ENCODE measurements around the gene MYO1G.

Gene MYO1G

DNA sequence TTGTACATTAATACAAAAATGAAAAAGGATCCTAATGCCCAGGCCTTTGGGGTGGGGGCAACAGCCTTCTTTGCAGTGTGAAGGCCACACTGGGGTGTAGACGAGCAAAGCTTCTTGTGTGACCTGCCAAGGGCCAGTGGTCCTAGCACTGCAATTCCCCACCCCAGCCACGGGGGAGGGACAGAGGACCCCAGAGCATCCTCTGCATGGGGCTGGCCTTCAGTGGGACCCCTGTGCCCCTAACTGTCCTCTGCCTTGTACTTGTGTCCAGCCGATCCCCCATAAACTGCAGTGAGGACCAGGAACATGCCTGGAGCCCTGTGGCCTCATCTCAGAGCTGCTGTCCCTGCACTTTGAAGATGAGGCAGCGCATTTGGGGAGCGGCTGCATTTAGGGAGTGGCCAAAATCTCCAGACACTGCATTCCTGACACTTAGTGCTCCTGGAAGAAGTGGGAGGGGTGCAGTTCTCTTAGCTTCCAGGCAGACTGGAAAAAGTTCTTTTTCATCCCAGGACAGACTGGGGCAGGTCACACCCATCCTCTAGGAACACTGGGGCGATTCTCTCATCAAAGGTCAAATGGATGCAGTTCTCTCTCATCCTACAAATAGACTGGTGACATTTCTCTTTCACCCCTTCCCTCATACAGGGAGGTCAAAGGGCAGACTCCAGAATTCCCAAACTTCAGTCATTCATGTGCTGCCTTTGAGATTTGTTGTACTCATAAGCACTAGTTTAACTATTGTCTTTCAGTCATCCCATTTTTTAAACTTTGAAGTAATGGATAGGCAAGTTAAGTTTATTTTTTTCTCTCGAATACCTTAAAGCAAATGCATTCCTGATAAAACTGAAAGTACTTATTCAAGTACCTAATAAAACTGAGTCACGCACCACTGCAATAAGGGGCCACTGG lies 922 bp upstream of the MYO1G start:
- no peak for DNase-seq

DNA sequence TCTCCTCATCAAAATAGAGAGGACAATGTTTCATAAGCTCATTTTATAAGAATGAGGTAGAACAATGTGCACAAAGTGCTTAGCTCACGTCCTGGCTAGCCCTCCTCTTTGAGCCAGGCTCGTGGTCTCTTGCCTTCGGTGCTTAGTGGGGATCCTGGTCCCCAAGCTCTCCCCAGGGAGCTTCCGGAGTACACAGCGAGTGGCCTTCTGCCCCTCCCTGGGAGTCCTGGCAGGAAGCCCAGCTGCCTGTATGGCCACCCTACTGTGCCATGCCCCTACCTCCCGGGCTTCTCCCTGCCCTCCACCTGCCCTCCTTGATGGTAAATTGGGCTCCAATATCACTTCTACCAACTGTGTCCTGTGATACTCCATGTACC lies 868 bp downstream of the MYO1G start:
- DNase-seq: no peak

DNA sequence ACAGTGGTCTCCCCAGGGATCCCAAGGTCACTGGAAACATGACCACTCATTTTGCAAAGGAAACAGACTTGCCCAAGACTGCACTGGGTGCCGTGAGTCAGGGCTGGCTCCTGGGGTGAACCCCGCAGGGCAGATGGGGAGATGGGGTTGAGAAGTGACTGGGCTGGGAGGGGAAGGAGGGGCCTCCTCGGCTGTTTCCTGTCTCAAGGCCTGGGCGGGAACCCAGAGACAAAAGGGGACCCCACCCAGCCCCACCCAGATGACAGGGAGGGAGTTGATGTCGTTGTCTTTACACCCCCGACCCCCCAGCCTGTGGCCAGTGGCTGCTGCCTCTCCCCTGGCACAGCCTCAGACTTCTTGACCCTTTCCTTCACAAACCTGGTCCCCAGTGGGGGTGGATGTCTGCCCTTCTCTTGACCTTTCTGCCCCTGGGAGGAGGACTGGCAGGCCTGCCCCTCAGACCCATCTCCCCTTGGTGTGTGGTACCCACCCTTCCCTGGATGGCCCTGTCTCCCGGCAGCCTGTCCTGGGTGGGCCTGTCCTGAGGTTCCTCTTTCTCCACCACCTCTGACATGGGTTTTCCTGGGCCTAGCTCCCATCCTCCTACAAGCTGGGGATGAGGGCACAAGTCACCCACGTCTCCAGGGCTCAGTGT lies 1.4 kb downstream of the MYO1G start:
- DNase-seq: no peak

DNA sequence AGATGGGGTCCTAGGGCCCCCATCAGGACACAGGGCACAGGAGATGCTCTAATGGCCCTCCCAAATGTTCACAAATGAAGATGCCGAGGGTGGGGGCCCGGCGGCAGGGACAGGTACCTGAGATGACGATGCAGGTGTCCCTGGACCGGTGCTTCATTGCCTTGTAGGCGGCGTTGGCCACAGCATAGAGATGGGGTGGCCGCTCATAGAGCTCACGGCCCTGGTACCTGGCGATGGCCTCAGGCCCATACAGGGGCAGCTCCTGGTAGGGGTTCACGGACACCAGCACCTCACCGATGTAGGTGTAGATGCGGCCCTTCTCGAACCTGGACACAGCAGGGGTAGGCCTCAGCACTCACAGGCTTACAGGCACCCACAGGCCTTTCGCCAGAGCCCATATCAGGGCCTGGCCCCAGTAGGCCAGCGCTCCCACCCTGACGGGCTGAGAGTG lies 2.0 kb downstream of the MYO1G start:
- DNase-seq: no peak

DNA sequence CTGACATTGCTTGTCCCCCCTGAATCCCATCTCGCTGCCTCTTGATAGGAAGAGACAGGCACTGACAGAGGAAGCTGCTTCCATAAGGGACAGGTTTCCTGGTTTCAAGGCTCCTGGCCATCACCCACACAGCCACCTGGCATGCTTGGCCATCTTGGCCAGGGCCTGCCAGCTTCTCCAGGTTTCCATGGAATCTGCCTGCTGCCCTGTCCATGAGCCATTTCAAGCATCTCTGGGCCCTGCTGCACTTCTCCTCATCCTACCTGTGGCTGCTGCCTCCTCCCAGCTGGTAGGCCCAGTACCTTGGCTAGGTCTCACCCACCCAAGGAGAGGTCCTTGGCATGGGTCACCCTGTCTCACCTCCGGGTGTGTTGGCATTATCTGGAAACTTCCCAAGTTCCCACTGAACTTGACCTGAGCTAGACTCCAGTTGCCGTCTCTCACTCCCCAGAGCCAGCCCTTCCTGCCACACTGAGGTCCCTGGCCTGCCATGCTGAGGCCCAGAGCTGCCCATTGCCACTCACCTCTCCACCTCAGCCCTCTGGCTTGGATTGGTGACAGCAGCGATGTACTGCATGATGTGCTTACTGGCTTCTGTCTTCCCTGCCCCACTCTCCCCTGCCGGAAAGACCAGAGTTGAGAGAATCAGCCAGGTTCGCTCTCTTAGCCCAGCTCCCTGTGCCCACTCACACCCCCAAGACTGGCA lies 2.6 kb downstream of the MYO1G start:
- no peak for DNase-seq

DNA sequence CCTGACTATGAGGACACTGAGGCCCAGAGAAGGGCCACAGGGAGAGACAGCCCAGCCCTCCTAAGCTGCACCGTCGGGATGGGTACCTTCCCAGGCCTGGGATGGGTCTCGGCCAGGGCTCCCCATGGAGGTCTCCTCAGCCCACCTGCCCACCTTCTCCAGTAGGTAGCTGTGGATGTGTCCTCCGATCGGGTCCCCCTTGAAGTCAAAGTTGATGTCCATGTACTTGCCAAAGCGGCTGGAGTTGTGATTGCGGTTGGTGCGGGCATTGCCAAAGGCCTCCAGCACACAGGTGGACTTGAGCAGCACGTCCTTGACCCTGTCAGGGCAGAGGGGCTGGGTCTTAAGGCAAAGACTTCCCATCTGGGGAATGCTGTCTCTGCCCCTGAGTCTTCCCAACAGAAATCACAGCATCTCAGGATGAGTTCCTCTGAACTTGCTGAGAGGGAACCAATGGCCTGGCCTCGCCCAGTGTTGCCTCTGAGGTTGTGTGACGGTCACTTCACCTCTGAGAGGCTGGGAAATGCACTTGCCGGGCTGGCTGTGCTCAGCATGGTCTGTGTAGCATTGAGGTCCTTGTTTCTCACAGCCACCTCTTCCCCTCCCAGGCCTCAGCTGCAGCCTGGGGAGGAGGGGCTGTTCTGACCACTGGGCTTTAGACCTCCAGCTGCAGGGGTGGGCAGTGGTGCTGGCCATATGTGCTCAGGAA lies 3.3 kb downstream of the MYO1G start:
- no peak for DNase-seq

DNA sequence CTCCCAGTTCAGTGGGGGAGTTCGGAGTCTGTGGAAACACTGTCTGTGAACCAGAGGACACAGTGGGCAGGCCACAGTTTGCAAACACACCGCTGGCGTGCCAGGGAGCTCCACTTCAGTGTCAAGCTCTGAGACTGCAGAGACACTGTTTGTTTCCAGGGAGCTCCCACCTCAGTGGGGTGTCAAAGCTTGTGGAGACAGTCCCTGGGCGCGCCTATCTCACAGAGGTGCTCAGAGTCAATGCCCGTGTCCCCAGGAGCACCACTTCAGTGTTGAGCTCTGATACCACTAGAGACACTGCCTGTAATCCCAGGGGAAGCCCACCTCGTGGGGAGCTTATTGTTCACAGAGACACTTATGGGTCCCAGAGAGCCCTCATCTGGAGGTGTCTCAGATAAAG lies 4.3 kb downstream of the MYO1G start:
- DNase-seq: no peak

DNA sequence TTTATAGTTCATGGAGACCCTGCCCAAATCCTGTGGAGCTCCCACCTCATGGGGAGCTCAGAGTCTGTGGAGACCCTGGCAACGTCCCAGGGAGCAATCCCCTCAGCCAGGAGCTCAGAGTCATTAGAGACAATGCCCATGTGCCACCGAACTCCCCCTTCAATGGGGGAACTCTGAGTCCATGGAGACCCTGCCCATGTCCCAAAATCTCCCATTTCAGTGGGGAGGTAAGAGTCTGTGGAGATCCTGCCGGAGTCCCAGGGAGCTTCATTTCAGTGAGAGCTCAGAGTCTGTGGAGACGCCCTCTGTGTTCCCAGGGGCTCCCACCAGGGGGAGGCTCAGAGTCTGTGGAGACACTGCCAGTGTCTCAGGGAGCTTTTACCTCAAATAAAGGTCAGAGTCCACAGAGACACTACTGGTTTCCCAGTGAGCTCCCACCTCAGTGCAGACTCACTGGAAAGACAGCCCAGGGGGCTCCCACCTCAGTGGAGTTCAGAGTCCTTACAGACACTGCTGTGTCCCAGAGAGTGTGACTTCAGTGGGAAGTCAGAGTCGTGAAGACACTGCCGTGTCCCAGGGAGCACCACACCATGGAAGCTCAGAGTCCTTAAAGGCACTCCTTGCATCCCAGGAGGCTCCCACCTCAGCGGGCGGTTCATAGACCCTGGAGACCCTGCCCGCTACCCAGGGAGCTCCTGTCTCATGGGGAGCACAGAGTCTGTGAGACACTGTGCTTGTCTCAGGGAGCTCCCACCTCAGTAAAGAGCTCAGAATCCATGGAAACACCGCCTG lies 5.0 kb downstream of the MYO1G start:
- DNase-seq: no peak

DNA sequence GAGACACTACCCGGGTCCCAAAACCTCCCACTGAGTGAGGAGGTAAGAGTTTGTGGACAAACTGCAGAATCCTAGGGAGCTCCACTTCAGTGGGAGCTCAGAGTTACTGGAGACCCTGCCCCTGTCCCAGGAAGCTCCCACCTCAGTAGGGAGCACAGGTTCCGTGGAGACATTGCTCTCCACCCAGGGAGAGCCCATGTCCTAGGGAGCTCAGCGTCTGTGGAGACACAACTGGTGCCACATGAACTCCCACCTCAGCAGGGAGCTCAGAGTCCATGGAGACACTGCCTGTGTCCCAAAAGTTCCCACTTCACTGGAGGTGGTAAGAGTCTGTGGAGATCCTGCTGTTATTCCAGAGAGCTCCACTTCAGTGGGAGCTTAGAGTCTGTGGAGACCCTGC lies 6.3 kb downstream of the MYO1G start:
- no peak for DNase-seq

DNA sequence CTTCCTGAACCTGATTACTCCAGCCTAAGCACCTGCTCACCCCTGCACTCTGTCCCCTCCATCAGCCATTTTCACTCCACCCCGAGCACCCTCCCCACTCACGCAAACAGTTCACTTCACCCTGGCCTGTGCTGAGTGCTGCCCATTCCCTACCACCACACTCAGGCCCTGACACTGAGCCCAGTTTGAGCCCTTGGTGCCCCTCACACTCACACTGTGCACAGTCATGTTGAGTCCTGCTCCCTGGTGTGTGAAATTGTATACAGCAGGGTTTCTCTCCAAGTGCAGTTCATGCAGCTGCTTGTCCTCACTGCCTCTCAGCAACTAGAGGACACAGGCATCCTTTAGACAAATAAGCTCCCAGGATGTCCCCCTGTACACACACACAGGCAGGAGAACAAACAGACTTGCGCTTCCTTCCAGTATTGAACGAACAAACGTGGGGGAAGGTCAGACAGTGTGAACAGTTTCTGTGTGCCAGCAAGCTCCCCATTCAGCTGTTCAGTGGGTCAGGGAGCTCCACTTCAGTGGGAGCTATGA lies 6.8 kb downstream of the MYO1G start:
- no peak for DNase-seq

DNA sequence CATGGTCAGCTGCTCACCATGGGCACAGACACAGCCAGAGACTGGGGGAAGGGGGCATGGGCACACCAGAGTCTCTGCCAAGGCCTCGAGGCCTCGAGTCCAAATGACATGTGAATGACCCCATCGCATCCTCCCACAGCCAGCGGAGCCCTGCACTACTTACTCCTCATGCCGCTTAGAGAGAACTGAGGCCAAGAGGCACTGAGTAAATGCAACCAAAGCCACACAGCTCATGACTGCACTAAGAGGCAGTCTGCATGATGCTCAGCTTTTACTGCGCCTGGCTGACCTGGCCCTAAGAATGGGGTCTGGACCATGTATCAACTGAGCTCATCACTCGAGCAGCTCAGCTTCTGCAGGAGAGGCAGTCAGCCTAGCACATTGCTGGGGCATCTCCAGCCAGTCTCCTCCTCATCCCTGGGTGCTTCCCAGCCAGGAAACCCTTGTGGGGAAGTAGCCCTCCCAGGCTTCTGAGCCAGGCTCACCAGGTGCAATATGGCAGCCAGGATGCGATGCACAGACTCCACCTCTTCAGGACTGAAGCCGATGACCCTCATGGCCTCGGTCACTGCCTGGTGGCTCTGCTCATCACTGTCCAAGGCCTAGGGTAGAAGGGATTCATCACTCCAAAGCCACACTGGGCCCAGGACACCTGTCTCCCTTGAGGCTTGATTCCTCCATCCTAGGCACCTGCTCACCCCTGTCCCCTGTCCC lies 7.5 kb downstream of the MYO1G start:
- DNase-seq: no peak

DNA sequence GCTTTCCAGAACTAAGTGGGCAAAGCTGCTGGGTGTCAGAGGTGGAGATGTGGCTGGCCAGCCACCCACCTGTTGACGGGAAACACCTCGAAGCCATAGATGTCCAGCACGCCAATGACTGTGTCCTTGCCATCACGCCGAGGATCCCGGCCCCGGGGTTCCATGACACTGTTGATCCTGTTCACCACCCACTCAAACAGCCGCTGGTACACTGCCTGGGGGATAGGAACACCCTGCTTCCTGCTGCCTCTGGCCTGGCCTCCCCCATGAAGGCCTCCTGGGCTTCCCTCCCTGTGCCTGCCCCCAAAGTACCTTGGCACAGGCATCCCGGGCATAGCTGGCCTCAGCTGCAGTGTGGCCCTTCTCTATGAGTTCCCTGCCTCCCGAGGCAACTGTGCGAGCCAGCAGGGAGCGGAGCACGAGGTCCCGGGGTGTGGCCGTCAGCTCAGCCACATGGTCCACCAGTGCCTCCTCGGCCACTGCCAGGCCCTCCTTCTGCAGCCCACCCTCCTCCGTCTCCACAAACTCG lies 8.2 kb downstream of the MYO1G start:
- no peak for DNase-seq

DNA sequence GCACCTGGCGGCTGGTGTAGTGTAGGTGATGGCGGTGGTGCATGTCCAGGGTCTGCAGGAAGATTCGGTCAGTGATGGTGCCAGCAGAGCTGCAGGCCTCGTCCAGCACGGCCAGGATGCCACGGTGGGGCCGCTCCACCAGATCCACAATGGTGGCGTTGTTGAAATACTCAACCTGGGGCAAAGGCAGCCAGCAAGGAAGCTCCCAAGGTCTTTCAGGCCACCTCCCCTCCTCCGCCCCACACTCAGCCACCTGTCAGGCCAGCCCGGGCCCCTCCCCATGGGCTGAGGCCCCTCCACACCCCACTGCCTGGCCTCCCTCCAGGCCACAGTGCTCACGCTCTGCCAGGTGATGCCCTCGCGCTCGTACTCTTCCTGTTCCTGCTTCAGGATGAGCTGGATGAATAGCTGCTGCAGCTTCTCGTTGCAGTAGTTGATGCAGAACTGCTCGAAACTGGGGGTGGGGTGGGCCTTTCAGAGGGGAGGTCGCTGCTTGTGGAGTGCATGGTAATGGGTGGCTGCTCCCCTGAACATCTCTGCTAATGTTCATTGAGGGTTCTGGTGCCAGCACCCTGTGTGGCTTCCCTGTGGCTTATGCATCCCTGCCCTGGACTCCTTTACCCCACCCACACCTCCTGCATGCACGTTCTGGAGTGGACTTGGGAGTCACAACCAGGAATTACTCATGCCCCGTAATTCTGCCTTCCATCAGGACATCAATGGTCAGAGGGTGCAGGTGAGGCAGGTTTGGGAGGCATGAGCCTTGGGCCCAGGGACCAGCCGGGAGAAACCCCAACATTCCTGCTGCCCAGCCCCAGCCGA lies 8.9 kb downstream of the MYO1G start:
- no peak for DNase-seq

DNA sequence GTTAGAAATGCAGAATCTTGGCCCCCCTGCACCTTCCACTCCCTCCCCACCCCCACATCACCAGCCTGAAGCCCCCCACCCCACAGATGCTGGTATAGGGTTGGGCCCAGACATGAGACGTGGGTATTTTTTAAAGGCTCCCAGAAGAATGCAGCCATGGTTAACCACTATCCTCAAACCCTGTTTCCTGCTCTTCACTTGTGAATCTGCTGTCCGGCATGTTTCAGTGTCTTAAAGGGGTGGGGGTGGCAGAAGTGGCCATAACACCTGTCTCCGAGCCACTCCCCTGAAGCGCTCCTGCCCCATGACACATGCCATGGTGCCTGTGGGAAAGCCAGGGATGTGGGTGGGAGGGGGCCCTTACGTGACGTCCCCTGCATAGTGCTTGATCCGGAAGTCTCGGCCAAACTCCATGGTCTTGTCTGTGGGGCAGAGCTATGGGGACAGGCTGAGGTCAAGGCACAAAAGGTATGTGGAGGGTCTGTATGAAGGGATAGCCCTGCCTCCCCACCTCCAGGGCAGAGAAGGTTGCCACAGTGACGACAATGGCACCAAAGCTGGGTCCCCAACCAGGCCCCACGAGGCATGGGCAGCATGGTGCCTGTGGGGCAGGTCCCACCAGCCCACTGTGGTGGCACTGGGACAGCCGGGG lies 9.6 kb downstream of the MYO1G start:
- DNase-seq: no peak

DNA sequence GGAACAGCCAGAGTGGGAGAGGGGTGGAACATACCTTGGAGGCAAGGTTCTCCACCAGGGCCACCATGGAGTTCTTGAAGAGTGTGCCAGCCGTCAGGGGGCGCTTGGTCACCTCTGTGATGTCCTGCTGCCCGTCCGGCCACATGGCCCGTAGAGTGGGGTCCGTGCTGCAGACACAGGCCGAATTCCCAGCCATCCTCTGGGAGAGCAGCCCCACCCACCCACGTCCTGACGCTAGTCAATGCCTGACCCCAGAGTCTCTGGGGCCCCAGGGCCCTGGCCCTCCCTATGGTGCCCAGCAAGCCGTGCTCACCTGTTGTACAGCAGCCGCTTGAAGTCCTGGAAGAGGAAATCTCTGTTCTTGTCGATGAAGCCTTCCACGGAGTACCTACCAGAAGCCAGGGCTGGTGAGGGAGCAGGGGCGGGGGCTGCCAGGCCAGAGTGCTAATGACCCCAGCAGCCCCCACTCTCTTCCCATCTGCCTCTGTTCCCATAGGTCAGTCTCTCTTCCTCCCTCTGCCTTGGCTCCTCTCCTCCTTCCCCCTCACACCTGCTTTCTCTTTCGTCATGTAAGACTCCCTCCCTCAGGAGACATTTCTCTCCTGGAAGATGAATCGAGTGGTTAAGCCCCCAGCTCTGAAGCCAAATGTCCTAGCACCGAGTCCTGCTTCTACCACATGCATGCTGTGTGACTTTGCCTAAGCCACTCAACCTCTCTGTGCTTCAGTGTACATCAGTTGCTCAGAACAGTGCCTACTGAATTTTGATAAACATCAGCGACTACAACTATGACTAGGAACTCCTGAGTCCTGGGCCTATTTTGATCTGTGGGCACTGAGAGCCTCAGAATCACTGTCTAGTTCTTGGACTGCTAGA lies 11.0 kb downstream of the MYO1G start:
- DNase-seq: no peak

DNA sequence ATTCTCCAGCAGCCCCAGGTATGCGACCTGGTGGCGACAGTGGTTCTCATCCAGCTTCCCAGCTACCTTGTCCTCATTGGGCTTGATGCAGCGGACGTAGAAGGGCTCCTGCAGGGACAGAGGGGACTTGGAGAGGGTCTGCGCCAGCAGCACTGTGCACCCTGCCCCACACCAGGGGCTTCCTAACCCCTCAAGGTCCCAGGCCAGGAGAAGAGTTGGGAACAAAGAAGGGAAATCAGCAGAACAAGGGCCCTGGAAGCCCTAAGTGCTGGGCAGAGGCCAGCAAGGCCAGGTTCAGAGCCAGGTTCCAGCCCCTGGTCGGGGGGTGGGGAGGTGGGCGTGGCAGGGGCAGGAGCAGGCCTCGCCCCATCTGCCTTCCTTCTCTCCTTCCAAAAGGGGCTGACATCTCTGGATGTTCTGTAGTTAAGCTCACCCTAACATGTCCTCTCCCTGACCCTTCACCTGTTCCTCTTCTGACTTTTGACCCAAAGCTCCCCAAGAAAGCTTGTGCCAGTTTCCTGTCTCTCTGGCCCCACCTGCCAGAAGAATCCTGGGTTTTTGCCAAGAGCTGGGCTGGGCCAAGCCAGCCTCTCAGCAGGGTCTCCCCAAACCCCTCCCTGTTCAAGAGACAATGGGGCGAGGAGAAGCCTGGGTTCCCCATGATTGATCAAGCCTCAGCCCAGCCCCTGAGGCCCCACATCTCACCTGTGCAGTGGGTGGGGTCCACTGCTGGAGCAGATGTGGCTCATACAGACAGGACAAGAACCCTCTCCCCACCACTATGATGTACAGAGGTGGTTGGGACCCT lies 11.9 kb downstream of the MYO1G start:
- DNase-seq: no peak

DNA sequence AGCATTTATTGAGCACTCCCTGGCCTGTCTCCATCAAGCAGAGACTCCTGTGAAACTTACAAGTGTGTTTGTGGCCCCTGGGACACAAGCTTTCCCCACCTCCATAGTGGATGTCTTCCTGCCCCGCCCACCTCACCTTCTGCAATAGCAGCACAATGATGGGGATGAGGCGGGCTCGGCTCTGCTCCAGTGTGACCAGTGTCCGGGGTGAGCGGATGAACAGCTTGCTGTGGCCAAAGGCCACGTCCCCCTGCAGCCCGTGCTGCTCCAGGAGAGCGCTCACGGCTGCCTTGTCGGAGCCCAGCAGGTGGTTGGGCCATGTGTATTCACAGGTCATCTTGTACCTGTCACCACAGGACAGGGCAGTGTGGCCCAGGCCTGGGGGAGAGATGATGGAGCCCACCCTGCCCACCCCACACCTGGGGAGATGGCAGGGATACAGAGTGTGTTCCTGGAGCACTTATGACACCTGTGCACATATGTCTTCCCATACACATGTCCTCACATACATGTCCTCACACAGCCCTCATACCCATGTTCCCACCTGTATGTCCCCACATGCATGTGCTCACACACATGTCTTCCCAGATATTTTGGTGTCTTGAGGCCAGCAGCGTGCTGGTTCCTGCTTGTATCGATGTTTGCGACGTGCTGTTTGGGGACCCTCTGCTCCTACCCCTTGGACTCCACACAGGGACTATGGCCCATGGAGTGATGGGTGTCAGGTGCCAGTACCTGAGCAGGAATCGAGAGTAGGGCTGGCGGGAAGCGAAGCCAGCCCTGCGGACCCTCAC lies 12.7 kb downstream of the MYO1G start:
- no peak for DNase-seq

All from fibroblast of skin of right biceps (primary cell).